Activated naive CD8-positive, alpha-beta T cell treated with anti-CD3 and anti-CD28 coated beads for 36 hours (primary cell): Measurements from ENCODE around the gene IFITM10. TPM values are rescaled to one million over a fixed set of nuclear protein-coding genes. Genes with fewer than 3 reads are reported as not detected.

Source experiments
- DNase-seq: peaks from one replicate; pipeline ENCODE4 v3.0.0; 2021
- H3K27ac Mint-ChIP-seq: one replicate; pipeline ENCODE4 v1.8.0; 2022; ENCODE audit warnings: mild to moderate bottlenecking, moderate library complexity, mixed read lengths
- H3K27me3 Mint-ChIP-seq: one replicate; pipeline ENCODE4 v1.8.0; 2022; ENCODE audit warnings: mild to moderate bottlenecking, mixed read lengths
- H3K36me3 Mint-ChIP-seq: one replicate; pipeline ENCODE4 v1.8.0; 2021; ENCODE audit warnings: mild to moderate bottlenecking, mixed read lengths
- H3K4me1 Mint-ChIP-seq: one replicate; pipeline ENCODE4 v1.8.0; 2021; ENCODE audit warnings: mixed read lengths
- H3K4me3 Mint-ChIP-seq: one replicate; pipeline ENCODE4 v1.8.0; 2022; ENCODE audit warnings: mild to moderate bottlenecking, moderate library complexity, mixed read lengths
- H3K9me3 Mint-ChIP-seq: one replicate; pipeline ENCODE4 v1.8.0; 2022; ENCODE audit warnings: mixed read lengths
- total RNA-seq, 2 experiments: library from RNA; stranded (reverse); gene quantifications; one replicate each; pipeline ENCODE4 v1.2.3, GENCODE V29; 2021

Gene IFITM10
- total RNA-seq, result not detected

- H3K27me3 Mint-ChIP-seq, result peaks cover 25% of the 10 kb centered on the region
- no peaks in the 10 kb centered on the region for H3K9me3 Mint-ChIP-seq
- DNase-seq, result no peak
- peaks cover 30% of the 10 kb centered on the region for H3K4me1 Mint-ChIP-seq
- H3K4me3 Mint-ChIP-seq, result peak within 1 kb of the TSS; percentile 6
- no peak within 1 kb of the TSS for H3K27ac Mint-ChIP-seq
- peaks cover 3% of the 10 kb centered on the region for H3K36me3 Mint-ChIP-seq
Measured at GRCh38 chr11:1750481-1750839, at the start of gene IFITM10. Gene IFITM10 (minus strand): TSS chr11:1750595. CDS start chr11:1750442, 153 bp downstream.

DNA sequence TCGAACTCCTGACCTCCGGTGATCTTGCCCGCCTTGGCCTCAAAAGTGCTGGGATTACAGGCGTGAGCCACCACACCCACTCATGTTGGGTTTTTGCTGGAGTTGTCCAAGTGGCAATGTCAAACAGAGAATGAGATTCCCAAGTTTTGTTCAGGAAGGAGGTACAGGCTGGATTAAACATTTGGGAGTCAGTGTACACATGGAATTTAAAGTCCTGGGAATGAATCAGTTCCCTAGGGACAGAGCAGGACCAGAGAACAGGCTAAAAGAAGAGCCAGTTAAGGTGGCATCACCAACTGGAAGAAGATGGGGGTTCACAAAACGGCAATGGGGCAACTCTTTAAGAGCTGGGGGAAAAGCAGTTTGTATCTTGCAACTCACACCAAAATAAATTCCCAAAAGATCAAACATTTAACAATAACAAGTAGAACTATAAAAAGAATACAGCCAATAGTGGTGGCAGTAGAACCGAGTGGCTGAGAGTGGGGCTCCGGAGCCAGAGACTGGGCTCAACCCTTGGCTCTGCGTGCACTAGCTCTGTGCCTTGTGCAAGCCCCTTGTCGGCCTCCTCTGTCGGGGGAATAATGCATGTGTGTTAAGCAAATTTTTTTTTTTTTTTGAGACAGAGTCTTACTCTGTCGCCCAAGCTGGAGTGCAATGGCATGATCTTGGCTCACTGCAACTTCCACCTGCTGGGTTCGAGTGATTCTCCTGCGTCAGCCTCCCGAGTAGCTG lies 47.2 kb upstream of the IFITM10 start:
- Mint-ChIP-seq H3K36me3 (peaks cover 4% of the 10 kb centered on the region), H3K27ac (no peak overlapping the region), H3K27me3 (no peaks in the 10 kb centered on the region), H3K4me1 (peaks cover 1% of the 10 kb centered on the region), H3K4me3 (no peak overlapping the region), H3K9me3 (peaks cover under 1% of the 10 kb centered on the region)
- DNase-seq, result no peak

DNA sequence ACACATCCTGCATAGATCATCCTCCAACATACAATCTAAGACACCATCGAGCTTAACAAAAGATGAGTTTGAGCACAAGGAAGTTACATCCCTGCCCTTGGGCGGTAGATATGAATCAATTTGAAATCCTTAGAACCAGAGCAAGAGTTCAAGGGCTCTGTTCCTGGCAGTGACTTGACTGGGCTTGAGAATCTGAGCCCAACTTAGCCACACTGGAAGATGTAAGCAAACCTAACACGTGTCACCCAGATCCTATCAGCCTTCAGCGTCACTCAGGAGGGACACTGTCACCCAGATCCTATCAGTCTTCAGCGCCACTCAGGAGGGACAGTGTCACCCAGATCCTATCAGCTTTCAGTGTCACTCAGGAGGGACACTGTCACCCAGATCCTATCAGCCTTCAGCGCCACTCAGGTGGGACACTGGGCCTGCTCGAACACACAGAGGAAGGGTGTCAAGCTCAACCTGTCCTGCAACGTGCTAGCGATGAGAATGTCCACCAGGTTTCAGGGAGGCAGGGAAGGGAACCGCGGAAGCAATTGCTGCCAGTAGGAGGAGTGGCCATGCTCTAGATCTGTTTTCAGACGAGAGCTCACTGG lies 46.1 kb upstream of the IFITM10 start:
- Mint-ChIP-seq H3K27ac (no peak overlapping the region), H3K4me3 (no peak overlapping the region), H3K4me1 (peaks cover 3% of the 10 kb centered on the region), H3K36me3 (peaks cover 6% of the 10 kb centered on the region), H3K9me3 (peaks cover 1% of the 10 kb centered on the region), H3K27me3 (no peaks in the 10 kb centered on the region)
- DNase-seq, result no peak

- peaks cover 6% of the 10 kb centered on the region for H3K36me3 Mint-ChIP-seq
- H3K27me3 Mint-ChIP-seq, result no peaks in the 10 kb centered on the region
- H3K4me1 Mint-ChIP-seq, result peaks cover 3% of the 10 kb centered on the region
- no peak overlapping the region for H3K27ac Mint-ChIP-seq
- peaks cover 1% of the 10 kb centered on the region for H3K9me3 Mint-ChIP-seq
- no peak for DNase-seq
- no peak overlapping the region for H3K4me3 Mint-ChIP-seq
Measured at GRCh38 chr11:1793081-1793480, 42.7 kb upstream of the IFITM10 start.

GRCh38 chr11:1792461-1792860 lies 42.1 kb upstream of the IFITM10 start:
- no peak for DNase-seq

GRCh38 chr11:1791912-1792311 lies 41.5 kb upstream of the IFITM10 start:
- H3K36me3 Mint-ChIP-seq, result peaks cover 6% of the 10 kb centered on the region
- no peak for DNase-seq
- peaks cover 3% of the 10 kb centered on the region for H3K4me1 Mint-ChIP-seq
- no peaks in the 10 kb centered on the region for H3K27me3 Mint-ChIP-seq
- H3K4me3 Mint-ChIP-seq, result no peak overlapping the region
- H3K27ac Mint-ChIP-seq, result no peak overlapping the region
- H3K9me3 Mint-ChIP-seq, result peaks cover 1% of the 10 kb centered on the region

More at GRCh38 chr11:1792461-1792860, 42.1 kb upstream of the IFITM10 start:
- peak overlapping the region; percentile 72 for H3K4me3 Mint-ChIP-seq
- H3K27me3 Mint-ChIP-seq, result no peaks in the 10 kb centered on the region
- H3K4me1 Mint-ChIP-seq, result peaks cover 3% of the 10 kb centered on the region
- peaks cover 1% of the 10 kb centered on the region for H3K9me3 Mint-ChIP-seq
- H3K27ac Mint-ChIP-seq, result no peak overlapping the region
- H3K36me3 Mint-ChIP-seq, result peaks cover 6% of the 10 kb centered on the region

DNA sequence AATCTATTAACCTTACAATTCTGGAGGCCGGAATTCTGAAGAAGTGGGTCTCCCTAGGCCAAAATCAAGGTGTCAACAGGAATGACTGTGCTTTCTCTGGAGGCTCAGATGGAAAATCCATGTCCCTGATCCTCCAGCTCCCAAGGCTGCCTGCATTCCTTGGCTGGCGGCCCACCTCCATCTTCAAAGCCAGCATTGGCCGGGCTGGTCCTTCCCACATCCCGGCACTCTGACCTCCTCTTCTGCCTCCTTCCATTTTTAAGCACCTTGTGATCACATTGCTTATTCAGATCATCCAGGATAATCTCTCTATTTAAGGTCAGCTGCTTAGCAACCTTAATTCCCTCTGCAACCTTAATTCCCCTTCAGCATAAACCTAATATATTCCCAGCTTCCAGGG lies 36.1 kb upstream of the IFITM10 start:
- H3K9me3 Mint-ChIP-seq, result no peaks in the 10 kb centered on the region
- H3K27me3 Mint-ChIP-seq, result no peaks in the 10 kb centered on the region
- H3K4me1 Mint-ChIP-seq, result no peaks in the 10 kb centered on the region
- no peaks in the 10 kb centered on the region for H3K36me3 Mint-ChIP-seq
- H3K4me3 Mint-ChIP-seq, result no peak overlapping the region
- no peak for DNase-seq
- H3K27ac Mint-ChIP-seq, result no peak overlapping the region

GRCh38 chr11:1785749-1786413 lies 35.5 kb upstream of the IFITM10 start:
- no peaks in the 10 kb centered on the region for H3K9me3 Mint-ChIP-seq

DNA sequence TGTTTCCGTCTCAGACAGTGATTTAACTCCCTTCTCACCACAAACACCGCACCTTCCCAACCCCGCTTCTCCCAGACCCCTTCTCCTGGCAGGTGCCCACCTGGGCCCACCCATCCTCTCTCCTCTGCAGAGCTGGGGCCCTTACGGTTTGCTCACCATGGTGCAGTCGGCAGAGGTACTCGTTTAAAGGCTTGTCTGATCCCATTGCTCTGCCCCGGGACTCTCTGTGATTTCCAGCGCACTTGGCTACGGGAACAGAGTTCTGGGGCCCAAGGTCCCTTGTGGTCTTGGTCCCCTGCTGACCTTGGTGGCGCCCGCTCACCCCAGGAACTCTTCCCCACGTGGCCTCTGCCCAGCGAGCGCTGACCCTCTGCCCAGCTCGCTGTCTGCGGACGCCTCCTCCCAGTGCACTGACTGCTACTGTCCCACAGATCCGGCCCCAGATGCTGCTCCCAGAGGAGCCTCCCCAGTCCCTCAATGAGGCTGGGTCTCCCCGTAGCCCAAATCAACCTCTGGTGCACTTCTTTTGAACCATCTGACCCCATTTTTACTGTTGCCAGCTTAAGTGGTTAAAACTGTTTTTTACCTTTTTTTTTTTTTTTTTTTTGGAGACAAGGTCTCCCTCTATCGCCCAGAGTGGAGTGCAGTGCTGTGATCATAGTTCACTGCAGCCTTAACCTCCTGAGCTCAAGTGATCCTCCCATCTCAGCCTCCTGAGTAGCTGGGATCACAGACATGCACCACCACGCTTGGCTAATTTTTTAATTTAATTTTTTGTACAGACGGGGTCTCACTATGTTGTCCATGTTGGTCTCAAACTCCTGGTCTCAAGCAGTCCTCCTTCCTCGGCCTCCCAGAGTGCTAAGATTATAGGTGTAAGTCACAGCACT lies 34.6 kb upstream of the IFITM10 start:
- H3K36me3 Mint-ChIP-seq, result no peaks in the 10 kb centered on the region

More at GRCh38 chr11:1785749-1786413, 35.5 kb upstream of the IFITM10 start:
- Mint-ChIP-seq H3K36me3 (no peaks in the 10 kb centered on the region), H3K4me3 (no peak overlapping the region), H3K27me3 (no peaks in the 10 kb centered on the region), H3K27ac (no peak overlapping the region), H3K4me1 (no peaks in the 10 kb centered on the region)
- DNase-seq, result no peak

GRCh38 chr11:1783725-1784529 lies 33.5 kb upstream of the IFITM10 start:
- H3K4me1 Mint-ChIP-seq, result no peaks in the 10 kb centered on the region
- H3K4me3 Mint-ChIP-seq, result no peak overlapping the region
- H3K27me3 Mint-ChIP-seq, result no peaks in the 10 kb centered on the region
- H3K27ac Mint-ChIP-seq, result no peak overlapping the region
- no peaks in the 10 kb centered on the region for H3K36me3 Mint-ChIP-seq
- H3K9me3 Mint-ChIP-seq, result no peaks in the 10 kb centered on the region
- DNase-seq, result no peak

More for the DNA sequence above, 34.6 kb upstream of the IFITM10 start:
- no peak for DNase-seq
- Mint-ChIP-seq H3K27me3 (no peaks in the 10 kb centered on the region), H3K9me3 (no peaks in the 10 kb centered on the region), H3K4me1 (no peaks in the 10 kb centered on the region), H3K27ac (no peak overlapping the region), H3K4me3 (no peak overlapping the region)

- Mint-ChIP-seq H3K27ac (peak overlapping the region; percentile 54), H3K4me3 (no peak overlapping the region), H3K36me3 (no peaks in the 10 kb centered on the region), H3K27me3 (no peaks in the 10 kb centered on the region), H3K9me3 (no peaks in the 10 kb centered on the region), H3K4me1 (no peaks in the 10 kb centered on the region)
- no peak for DNase-seq
Measured at GRCh38 chr11:1782831-1783724, 32.7 kb upstream of the IFITM10 start.

DNA sequence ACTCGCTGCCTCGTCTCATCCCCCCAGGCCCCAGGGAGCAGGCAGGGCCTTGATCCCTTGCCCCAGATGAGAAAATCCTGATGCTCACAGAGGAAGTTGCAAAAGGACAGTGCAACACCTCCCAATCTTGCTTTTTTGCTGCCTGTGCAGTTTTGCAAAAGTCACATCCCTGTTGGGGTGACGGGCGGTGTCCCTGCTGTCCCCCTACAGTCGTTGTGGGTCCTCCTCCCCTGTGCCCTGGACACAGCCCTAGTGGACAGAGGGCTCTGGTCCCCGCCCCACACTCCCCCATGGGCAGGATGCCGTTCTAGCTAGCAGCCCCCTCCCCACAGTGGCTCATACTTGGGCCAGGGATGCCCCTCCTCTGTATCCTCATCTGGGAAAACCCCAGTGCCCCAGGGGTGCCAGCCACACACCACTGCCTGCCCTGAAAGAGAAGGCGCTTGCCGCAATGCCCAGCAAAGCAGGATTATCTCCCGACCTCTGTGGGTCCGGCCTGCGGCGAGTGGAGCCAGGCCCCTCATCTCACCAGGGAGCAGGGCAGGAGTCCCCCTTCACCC lies 31.7 kb upstream of the IFITM10 start:
- H3K36me3 Mint-ChIP-seq, result no peaks in the 10 kb centered on the region
- no peaks in the 10 kb centered on the region for H3K27me3 Mint-ChIP-seq
- no peak for DNase-seq
- H3K27ac Mint-ChIP-seq, result no peak overlapping the region
- no peaks in the 10 kb centered on the region for H3K4me1 Mint-ChIP-seq
- H3K4me3 Mint-ChIP-seq, result no peak overlapping the region
- no peaks in the 10 kb centered on the region for H3K9me3 Mint-ChIP-seq

DNA sequence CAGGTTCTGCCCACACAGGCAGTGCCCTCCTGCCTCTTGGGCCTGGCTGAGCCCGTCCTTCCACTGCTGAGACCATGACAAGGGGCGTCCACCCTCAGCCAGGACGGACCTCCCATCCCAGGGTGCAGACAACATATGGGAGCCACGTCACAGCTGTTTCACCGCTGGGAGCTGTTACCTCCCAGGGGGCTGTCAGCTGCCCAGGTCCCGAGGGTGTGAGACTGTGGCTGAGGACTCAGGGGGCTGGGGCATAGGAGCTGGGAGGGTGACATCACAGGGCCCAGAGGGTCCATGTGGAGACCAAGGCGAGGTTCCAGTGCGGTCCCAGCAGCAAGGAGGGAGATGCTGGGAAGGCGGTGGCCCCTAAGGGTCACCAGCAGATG lies 31.2 kb upstream of the IFITM10 start:
- no peak overlapping the region for H3K4me3 Mint-ChIP-seq
- H3K27me3 Mint-ChIP-seq, result no peaks in the 10 kb centered on the region
- H3K9me3 Mint-ChIP-seq, result no peaks in the 10 kb centered on the region
- DNase-seq, result no peak
- H3K27ac Mint-ChIP-seq, result no peak overlapping the region
- H3K36me3 Mint-ChIP-seq, result no peaks in the 10 kb centered on the region
- H3K4me1 Mint-ChIP-seq, result no peaks in the 10 kb centered on the region
